NB4 (cell line): ENCODE data around the gene LCMT1.

Experiments
- DNase-seq: peaks from one replicate; pipeline ENCODE4 v3.0.0; 2010; ENCODE audit warnings: low read depth
- H3K4me3 ChIP-seq: one replicate; pipeline ENCODE4 v1.5.1; 2011; ENCODE audit warnings: mild to moderate bottlenecking, low read depth, low read length, moderate library complexity
- CTCF ChIP-seq: IDR thresholded peaks from one replicate; pipeline ENCODE4 v1.5.1; 2012; ENCODE audit warnings: low read depth, low read length
- MAX ChIP-seq: IDR thresholded peaks from 2 replicates; pipeline ENCODE4 v1.6.1; 2011; ENCODE audit warnings: low read depth, low read length
- MYC ChIP-seq: IDR thresholded peaks from 2 replicates; pipeline ENCODE4 v1.6.1; 2011; ENCODE audit warnings: low read depth, low read length
- POLR2A ChIP-seq: IDR thresholded peaks from 2 replicates; pipeline ENCODE4 v1.6.1; 2011; ENCODE audit warnings: mild to moderate bottlenecking; ENCODE audit not compliant: insufficient read length; ENCODE audit errors: extremely low read depth

LCMT1 gene

GRCh38 chr16:25087761-25088160 lies 23.8 kb upstream of the LCMT1 start:
- no peak for DNase-seq
- TF ChIP-seq MYC, result no peak
- TF ChIP-seq POLR2A, result no peak
- no peak overlapping the region for H3K4me3 ChIP-seq

- TF ChIP-seq CTCF, result no peak
- no peak for TF ChIP-seq POLR2A
- no peak for TF ChIP-seq MYC
- TF ChIP-seq MAX, result no peak
- H3K4me3 ChIP-seq, result no peak overlapping the region
- no peak for DNase-seq
Observed at GRCh38 chr16:25089351-25089750, 22.2 kb upstream of the LCMT1 start.

GRCh38 chr16:25092441-25092840 lies 19.1 kb upstream of the LCMT1 start:
- peak; percentile 10 for DNase-seq
- H3K4me3 ChIP-seq, result no peak overlapping the region
- TF ChIP-seq CTCF, result no peak
- no peak for TF ChIP-seq MAX

GRCh38 chr16:25093208-25094061 lies 18.1 kb upstream of the LCMT1 start:
- H3K4me3 ChIP-seq, result peak overlapping the region; percentile 8
- TF ChIP-seq POLR2A, result no peak
- TF ChIP-seq MAX, result peak; percentile 71
- TF ChIP-seq CTCF, result no peak
- TF ChIP-seq MYC, result peak; percentile 62; the same call in 1 of the 2 replicates
- DNase-seq, result peak; percentile 93

- TF ChIP-seq CTCF (no peak), MAX (no peak), MYC (no peak)
- no peak for DNase-seq
- H3K4me3 ChIP-seq, result no peak overlapping the region
Observed at GRCh38 chr16:25094596-25094995, 16.9 kb upstream of the LCMT1 start.

- no peak overlapping the region for H3K4me3 ChIP-seq
- no peak for DNase-seq
- no peak for TF ChIP-seq MAX
- TF ChIP-seq POLR2A, result no peak
- TF ChIP-seq CTCF, result no peak
- no peak for TF ChIP-seq MYC
Observed at GRCh38 chr16:25095636-25096035, 15.9 kb upstream of the LCMT1 start.
